WERI-Rb-1 (cell line): Measurements from ENCODE around the gene VTI1B.
"Not testable (repeated sequence)": the region's sequence is repeated elsewhere in the genome, so short reads cannot be mapped to it uniquely, and the experiment has no call there.

Source experiments
- DNase-seq: peaks from one replicate; pipeline ENCODE4 v3.0.0-alpha.2; 2020
- H3K27ac ChIP-seq: fragments of 250-450 bp; sonication (Bioruptor Pico); 2 replicates; pipeline ENCODE4 v1.5.1; 2020; ENCODE audit warnings: mild to moderate bottlenecking, moderate library complexity
- H3K27me3 ChIP-seq: fragments of 250-450 bp; sonication (Bioruptor Pico); 2 replicates; pipeline ENCODE4 v1.5.1; 2021; ENCODE audit warnings: mild to moderate bottlenecking, low read depth, moderate library complexity; ENCODE audit not compliant: insufficient read depth, severe bottlenecking
- H3K36me3 ChIP-seq: fragments of 250-450 bp; sonication (Bioruptor Pico); 2 replicates; pipeline ENCODE4 v1.5.1; 2020; ENCODE audit warnings: mild to moderate bottlenecking, moderate library complexity
- H3K4me3 ChIP-seq: 2 replicates; pipeline ENCODE4 v1.5.1; 2011; ENCODE audit warnings: low read depth, mild to moderate bottlenecking, control low read depth, low read length
- H3K9me3 ChIP-seq: fragments of 250-450 bp; sonication (Bioruptor Pico); 2 replicates; pipeline ENCODE4 v1.5.1; 2021; ENCODE audit warnings: mild to moderate bottlenecking, moderate library complexity; ENCODE audit not compliant: severe bottlenecking
- CTCF ChIP-seq: IDR thresholded peaks from 2 replicates; pipeline ENCODE4 v1.5.1; 2011; ENCODE audit warnings: low read depth, mild to moderate bottlenecking, control low read depth, inconsistent platforms, low read length

Gene VTI1B

DNA sequence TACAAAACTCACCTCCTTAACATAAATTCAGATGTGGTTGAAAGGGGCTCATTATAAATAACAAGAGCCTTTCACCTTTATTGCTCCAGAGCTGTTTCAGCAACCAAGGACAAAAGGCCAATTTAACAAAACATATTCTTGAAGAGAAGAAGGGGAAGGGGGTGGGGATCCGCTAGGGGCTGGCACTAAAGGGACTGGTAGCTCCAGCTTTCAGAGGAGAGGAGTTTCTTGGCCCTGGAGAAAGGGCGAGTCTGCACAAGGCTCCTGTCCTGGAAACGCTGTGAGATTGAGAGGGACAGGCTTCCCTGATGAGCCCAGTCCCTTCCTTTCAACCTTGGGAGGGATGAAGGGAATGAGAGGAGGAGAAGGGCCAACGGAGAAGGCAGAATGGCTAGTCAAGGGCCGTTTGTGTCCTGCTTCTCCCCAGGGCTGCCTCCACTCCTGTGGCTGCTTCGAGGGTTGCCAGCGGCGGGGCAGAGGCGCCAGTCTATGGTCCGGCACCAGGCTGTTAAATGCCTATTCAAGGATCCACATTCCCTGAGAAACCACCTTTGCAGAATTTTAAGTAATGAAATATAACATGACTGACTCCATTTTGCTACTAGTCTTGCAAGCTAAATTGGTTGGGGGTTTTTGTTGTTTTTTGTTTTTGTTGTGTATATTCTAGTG, 64.7 kb downstream of the VTI1B start:
- H3K4me3 ChIP-seq, result no peak overlapping the region
- no peaks in the 10 kb centered on the region for H3K9me3 ChIP-seq
- TF ChIP-seq CTCF, result no peak
- no peaks in the 10 kb centered on the region for H3K27me3 ChIP-seq
- no peak for DNase-seq
- no peaks in the 10 kb centered on the region for H3K36me3 ChIP-seq
- H3K27ac ChIP-seq, result no peak overlapping the region

GRCh38 chr14:67607646-67608045, 66.8 kb downstream of the VTI1B start:
- Histone ChIP-seq H3K36me3 (no peaks in the 10 kb centered on the region), H3K27me3 (no peaks in the 10 kb centered on the region), H3K9me3 (no peaks in the 10 kb centered on the region), H3K27ac (no peak overlapping the region), H3K4me3 (no peak overlapping the region)
- TF ChIP-seq CTCF, result no peak
- DNase-seq, result no peak

- H3K27ac ChIP-seq, result no peak overlapping the region
- H3K9me3 ChIP-seq, result peaks cover 3% of the 10 kb centered on the region
- no peak overlapping the region for H3K4me3 ChIP-seq
- H3K36me3 ChIP-seq, result no peaks in the 10 kb centered on the region
- no peak for TF ChIP-seq CTCF
- no peak for DNase-seq
- H3K27me3 ChIP-seq, result no peaks in the 10 kb centered on the region
Measured at GRCh38 chr14:67602995-67603545, 71.4 kb downstream of the VTI1B start.

- TF ChIP-seq CTCF, result no peak
- Histone ChIP-seq H3K36me3 (no peaks in the 10 kb centered on the region), H3K4me3 (no peak overlapping the region), H3K27ac (no peak overlapping the region), H3K27me3 (no peaks in the 10 kb centered on the region), H3K9me3 (peaks cover 3% of the 10 kb centered on the region)
- no peak for DNase-seq
Measured at GRCh38 chr14:67602076-67602475, 72.4 kb downstream of the VTI1B start.

DNA sequence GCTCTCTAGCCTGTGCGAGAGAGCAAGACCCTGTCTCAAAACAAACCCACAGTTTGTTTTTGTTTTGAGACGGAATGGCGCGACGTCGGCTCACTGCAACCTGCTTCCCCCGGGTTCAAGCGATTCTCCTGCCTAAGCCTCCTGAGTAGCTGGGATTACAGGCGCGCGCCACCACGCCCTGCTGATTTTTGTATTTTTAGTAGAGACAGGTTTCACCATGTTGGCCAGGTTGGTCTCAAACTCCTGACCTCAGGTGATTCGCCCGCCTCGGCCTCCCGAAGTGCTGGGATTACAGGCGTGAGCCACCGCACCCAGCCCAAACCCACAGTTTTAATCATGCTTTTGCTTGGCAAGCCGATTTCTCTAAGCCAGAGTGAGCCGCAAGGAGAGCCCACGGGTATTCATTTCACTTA, 73.9 kb downstream of the VTI1B start:
- not testable (repeated sequence) for H3K9me3 ChIP-seq, DNase-seq, H3K36me3 ChIP-seq, H3K27me3 ChIP-seq
- Histone ChIP-seq H3K27ac (peak overlapping the region; percentile 8; the same call in 1 of the 2 replicates), H3K4me3 (peak overlapping the region; percentile 95)

GRCh38 chr14:67599698-67600561, 74.5 kb downstream of the VTI1B start, which contains the start of gene PIGH:
PIGH (minus strand) TSS chr14:67600268; CDS start chr14:67600203, 65 bp downstream.
- Histone ChIP-seq H3K36me3 (no peaks in the 10 kb centered on the region), H3K27ac (peak within 1 kb of the TSS; percentile 19; the same call in 1 of the 2 replicates), H3K27me3 (no peaks in the 10 kb centered on the region), H3K9me3 (peaks cover 3% of the 10 kb centered on the region), H3K4me3 (peak within 1 kb of the TSS; percentile 95)
- peak; percentile 80 for TF ChIP-seq CTCF
- peak; percentile 92 for DNase-seq
